Epidermal melanocyte (primary cell): Measurements from ENCODE around the gene CCDC83.
A peak's percentile ranks its signal among the peaks of the same experiment; 100 is the strongest.
"Not testable (repeated sequence)": the region's sequence is repeated elsewhere in the genome, so short reads cannot be mapped to it uniquely, and the experiment has no call there.

Experiments
- DNase-seq: peaks from one replicate; pipeline ENCODE4 v3.0.0; 2011; ENCODE audit warnings: low spot score; ENCODE audit not compliant: insufficient read length

Gene CCDC83

DNA sequence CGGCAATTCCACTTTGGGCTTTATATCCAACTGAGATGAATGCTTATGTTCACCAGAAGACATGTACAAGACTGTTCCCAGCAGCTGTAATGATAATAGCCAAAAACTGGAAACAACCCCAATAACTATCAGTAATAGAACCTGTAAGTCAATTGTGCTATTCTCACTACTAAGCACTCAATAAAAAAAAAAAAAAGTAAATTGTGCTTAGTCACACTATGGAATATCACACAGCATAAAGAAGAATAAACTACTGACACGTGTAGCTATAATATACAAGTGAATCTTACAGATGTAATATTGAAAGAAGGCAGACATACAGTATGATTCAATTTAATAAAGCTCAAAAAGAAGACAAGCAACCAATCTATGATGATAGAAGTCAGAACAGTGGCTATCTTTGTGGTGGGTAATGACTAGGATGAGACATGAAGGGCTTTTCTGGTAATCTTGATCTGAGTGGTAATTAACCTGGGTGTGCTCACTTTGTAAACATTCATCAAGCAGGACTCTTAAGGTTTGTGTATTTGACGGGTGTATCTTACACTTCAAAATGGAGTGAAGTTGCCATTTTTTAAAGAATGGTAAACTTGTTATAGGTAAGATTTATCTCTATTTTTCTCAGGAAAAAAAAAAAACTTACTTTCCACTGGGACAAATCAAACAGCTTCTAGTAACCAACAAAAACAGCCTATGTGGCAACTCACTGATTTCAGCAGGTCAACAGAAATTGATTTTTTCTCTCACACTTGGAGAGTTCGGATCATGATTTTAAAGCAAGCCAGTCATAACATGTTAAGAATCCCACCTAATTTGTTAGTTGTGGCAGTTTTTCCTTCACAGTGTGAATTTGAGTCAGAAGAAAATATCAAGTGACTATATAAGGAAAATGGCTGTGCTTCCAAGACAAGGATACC is 84.2 kb downstream of the CCDC83 start:
- DNase-seq: no peak

DNA sequence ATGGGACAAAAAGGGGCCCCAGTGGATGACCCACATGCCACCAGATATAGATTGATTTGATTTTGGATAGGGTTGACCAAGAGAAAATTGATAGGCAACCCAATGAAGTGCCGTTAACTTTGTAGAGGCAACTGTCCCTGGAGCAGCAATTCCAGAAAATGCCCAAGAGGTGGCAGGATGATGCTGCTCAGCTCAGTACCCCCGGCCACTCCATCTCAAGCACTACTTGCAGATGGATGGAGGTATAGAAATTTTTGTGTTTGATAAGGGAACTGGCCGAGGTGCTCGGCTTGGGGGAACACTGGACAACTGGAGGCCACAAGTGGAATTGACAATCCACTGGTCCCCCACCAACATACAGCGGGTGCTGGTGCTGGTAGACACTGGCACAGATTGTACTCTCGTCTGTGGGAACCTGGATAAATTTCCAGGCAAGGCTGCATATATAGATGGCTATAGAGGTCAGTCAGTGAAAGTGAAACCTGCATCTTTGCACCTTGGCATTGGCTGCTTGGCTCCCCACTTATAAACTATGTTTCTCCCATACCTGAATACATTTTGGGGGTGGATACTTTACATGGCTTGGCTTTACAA is 86.3 kb downstream of the CCDC83 start:
- peak; percentile 67 for DNase-seq

- DNase-seq: no peak
Measured at GRCh38 chr11:85945296-85945695, 90.1 kb downstream of the CCDC83 start.

- DNase-seq: no peak
Measured at GRCh38 chr11:85945788-85946187, 90.6 kb downstream of the CCDC83 start.

DNA sequence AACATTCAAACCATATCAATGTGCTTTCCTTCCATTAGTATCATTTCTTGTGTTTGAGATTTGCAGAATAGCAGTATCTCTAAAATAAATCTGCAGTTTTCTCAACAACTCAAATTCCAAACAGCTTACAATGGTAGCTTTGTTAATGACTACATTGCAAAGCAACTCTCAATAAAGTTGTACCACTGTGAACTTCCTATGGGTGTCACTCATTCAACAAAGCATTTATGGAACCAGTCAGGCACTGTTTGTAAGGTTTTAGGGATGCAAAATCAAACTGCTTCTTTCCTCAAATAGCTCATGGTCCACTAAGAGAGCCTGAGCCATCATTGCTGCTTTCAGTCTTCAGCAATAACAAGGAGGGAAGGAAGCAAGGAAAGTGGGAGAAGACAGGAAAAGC is 91.0 kb downstream of the CCDC83 start:
- no peak for DNase-seq

DNA sequence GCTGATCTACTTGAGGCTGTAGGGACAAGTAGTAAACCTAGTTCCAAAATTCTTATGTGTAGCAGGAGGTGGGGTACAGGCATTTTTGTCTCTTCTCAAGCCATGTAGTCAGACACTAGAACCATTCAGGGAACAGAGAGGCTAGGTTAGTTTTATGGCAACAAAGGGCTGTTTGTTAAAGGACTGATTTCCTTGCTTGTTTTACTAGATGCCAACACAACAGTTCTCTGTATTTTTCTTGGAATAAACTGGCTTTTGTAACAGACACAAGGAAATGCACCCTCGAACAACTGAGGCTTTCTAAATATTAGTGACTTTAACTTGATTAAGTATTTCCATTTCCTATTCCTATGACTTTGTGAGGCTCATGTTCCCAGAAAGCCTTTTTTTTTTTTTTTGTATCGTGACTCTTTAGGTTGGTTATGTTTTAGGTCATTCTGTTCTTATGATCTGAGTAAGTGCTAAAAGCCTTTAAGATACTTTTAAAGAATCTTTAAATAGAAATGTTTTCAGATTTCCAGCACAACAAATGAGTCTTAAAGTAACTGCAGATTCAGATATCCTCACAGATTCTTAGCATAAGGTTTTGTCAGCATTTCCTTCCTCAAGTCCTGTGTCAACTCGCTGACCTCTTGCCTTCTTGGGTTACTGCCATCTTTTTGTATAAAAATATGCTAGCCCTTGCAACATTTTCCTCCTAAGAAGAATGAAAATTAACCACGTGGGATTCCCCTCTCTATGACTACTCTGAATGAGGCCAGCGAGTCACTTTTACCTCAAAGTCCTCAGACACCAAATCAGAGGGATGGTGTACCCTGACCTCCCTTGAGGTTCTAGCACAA is 92.5 kb downstream of the CCDC83 start:
- DNase-seq: peak; percentile 54

DNA sequence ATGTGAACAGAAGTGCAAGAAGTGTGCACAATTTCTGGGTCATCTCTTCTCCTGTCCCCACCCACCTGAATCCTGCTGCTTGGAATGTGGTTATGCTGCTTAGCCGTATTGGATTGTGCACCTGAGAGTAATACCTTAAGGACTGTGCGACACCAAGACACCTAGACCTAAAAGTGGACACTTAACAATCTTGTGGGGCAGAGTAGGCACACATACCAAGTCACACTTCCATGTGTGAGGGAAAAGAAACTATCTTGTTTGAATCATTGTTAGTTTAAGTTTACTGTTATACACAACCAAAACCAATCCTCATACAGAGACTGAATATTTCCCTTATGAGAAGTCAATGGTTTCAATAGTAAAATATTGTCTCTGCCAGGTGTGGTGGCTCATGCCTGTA is 93.7 kb downstream of the CCDC83 start:
- no peak for DNase-seq

DNA sequence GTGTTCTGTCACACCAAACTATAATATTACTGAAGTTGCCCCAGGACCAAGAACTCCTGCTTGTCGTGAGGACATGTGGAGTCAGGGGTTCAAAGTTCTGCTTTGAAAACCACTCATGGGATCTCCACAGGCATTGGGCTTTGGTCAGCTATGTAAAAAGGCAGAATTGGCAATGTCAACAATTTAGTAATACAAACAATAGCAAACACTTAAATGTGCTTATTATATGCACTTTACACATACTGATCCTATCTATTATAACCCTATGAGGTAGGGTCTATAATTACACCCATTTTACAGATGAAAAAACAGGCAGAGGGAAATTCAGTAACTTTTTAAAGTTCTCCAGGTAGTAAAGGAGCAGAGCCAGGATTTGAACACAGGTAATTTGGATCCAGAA is 94.6 kb downstream of the CCDC83 start:
- DNase-seq: no peak

DNA sequence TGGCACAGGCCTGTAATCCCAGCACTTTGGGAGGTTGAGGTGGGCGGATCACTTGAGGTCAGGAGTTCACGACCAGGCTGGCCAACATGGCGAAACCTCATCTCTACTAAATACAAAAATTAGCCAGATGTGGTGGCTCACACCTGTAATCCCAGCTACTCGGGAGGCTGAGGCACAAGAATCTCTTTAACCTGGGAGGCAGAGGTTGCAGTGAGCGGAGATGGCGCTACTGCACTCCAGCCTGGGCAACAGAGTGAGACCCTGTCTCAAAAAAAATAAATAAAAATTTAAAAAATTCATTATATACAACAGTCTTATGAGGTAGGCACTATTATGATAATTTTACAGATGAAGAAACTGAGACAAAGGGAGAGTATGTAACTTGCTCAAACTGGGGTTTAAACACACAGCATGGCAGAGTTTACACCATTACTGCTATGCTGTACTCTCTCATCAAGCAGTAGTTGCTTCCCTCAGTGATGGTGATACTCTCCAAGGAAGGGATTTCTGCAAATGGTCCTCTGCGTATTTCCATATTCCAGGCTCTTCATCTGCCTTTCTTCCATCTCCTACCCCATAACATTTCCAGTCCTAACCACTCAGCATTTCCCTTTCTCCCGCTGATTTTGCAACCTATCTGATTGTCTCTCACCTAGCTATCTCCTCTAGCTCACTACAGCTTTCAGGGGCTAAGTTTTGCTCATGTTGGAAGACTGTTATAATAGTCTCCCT is 95.3 kb downstream of the CCDC83 start:
- no peak for DNase-seq

DNA sequence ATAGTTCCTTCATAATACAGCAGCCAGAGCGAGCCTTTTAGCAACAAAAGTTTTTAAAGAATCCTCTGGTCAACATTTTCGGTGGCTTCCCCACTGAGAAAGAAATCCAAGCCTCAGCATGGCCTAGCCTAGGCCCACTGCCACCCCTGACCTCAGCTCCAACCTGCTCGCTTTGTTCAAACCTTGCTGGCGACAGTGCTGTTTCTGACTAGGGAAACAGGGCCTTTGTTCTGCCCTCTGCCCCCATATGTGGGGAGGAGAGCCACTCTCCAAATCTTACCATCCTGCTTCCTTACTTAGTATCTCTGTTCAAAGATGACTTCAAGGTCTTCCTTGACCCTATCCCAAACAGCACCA is 95.8 kb downstream of the CCDC83 start:
- no peak for DNase-seq

DNA sequence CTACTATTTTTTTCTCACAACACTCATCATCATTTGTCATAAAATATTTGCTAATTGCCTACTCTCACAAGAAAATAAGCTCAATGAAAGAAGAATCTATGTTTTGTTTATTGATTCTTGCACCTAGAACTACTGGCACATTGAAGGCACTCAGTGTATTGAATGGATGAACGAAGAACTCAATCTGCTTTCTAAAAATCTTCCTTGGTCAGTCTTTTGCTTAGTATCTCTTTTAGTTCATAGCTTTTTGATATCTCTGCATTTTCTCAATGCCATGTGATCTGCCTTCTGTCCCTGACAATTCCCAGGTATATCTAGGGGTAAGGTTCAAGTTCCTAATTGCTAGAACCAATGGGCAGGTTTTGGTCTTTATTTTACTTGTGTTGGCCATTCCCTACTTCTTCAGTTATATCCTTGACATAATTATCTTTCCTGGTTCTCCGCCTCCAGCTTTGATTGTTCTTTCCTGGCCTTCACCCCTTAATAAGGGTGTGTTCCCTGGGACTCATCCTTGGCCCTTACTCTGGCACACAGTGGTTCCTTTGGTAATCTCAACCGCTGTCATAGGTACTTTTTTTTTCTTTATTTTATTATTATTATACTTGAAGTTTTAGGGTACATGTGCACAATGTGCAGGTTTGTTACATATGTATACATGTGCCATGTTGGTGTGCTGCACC is 96.4 kb downstream of the CCDC83 start:
- DNase-seq: no peak

GRCh38 chr11:85952108-85952485 is 96.9 kb downstream of the CCDC83 start:
- DNase-seq: not testable (repeated sequence)

- DNase-seq: no peak
Measured at GRCh38 chr11:85953491-85954143, 98.4 kb downstream of the CCDC83 start.

GRCh38 chr11:85955531-85955930 is 100.3 kb downstream of the CCDC83 start:
- DNase-seq: peak; percentile 36

- no peak for DNase-seq
Measured at GRCh38 chr11:85960678-85961077, 105.5 kb downstream of the CCDC83 start.

DNA sequence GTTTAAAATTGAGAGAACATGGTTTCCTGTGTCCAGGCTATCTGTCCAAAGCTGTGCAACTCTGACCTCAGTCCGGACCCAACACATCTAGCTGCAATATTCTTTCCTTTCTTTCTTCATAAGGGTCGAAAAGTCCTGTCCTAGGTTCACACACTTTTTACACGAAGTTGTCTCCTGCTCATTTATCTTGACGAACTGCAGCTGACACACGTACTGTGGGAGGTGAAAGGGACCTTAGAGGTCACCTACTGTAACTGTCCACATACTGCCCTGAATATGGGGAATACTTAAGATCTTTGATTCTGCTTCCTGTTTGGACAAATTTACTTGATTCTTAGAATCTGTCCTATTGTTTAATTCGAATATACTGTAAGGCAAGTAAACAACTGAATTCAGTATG is 105.9 kb downstream of the CCDC83 start:
- no peak for DNase-seq

GRCh38 chr11:85961930-85962363 is 106.8 kb downstream of the CCDC83 start:
- no peak for DNase-seq

DNA sequence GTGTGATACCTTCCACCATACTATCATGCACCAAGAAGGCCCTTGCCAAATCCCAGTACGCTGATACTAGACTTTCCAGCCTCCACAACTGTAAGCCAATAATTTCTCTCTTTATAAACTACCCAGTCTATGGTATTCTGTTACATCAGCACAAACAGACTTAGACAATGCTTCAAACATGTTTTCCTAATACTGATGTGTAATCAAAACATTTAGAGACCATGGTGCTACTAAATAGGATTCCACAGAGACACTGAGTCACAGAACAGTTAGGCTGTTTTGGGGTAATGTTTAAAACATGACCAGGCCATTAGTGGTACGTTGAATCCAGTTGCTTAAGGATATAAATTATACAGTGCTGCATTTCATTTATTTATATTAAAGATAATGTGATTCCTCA is 110.0 kb downstream of the CCDC83 start:
- no peak for DNase-seq

DNA sequence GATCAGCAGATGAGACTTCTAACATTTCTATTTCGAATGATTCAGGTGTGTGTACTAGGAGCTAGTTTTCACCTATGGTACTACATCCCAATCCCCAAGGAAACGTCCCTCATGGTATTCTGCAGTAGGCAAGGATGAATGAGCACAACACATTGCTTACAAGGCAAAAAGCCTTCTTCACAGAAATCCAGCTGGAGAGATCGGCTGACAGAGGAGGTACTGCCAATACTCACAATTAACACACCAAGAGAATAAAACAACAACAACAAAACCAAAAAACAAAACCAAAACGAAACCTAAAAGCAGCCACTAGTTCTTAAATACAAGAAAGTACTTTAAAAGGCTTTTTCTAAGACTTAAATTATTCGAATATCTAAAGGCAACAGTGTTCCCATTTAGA is 112.3 kb downstream of the CCDC83 start:
- DNase-seq: no peak
